Activated gamma-delta T cell (primary cell): Measurements from ENCODE around the gene PARVG.

Experiments
- DNase-seq: peaks from one replicate; lab custom pipeline; 2025; lab: John Stamatoyannopoulos, UW

The PARVG gene

GRCh38 chr22:44155115-44155514, 25.6 kb upstream of the PARVG start:
- DNase-seq, result no peak

- no peak for DNase-seq
Measured at GRCh38 chr22:44157916-44158618, 22.7 kb upstream of the PARVG start.

- DNase-seq, result no peak
Measured at GRCh38 chr22:44158816-44159215, 21.9 kb upstream of the PARVG start.

- DNase-seq, result no peak
Measured at GRCh38 chr22:44159221-44159620, 21.5 kb upstream of the PARVG start.

- no peak for DNase-seq
Measured at GRCh38 chr22:44159811-44160210, 20.9 kb upstream of the PARVG start.

GRCh38 chr22:44160421-44160820, 20.3 kb upstream of the PARVG start:
- no peak for DNase-seq

GRCh38 chr22:44161673-44162072, 19.1 kb upstream of the PARVG start:
- no peak for DNase-seq

- no peak for DNase-seq
Measured at GRCh38 chr22:44162960-44163359, 17.8 kb upstream of the PARVG start.

- no peak for DNase-seq
Measured at GRCh38 chr22:44163536-44163935, 17.2 kb upstream of the PARVG start.

GRCh38 chr22:44164031-44164430, 16.7 kb upstream of the PARVG start:
- DNase-seq, result no peak

- no peak for DNase-seq
Measured at GRCh38 chr22:44165286-44165874, 15.3 kb upstream of the PARVG start.

- no peak for DNase-seq
Measured at GRCh38 chr22:44166498-44167276, 14.0 kb upstream of the PARVG start.

GRCh38 chr22:44167501-44167900, 13.2 kb upstream of the PARVG start:
- no peak for DNase-seq

GRCh38 chr22:44168206-44168605, 12.5 kb upstream of the PARVG start:
- no peak for DNase-seq

- no peak for DNase-seq
Measured at GRCh38 chr22:44170470-44170869, 10.3 kb upstream of the PARVG start.

GRCh38 chr22:44171561-44171960, 9.2 kb upstream of the PARVG start:
- no peak for DNase-seq

GRCh38 chr22:44172370-44173108, 8.2 kb upstream of the PARVG start:
- no peak for DNase-seq

GRCh38 chr22:44173154-44173553, 7.6 kb upstream of the PARVG start:
- no peak for DNase-seq

- no peak for DNase-seq
Measured at GRCh38 chr22:44175676-44176075, 5.0 kb upstream of the PARVG start.

GRCh38 chr22:44179196-44179988, 1.3 kb upstream of the PARVG start:
- no peak for DNase-seq

GRCh38 chr22:44179989-44180705, 578 bp upstream of the PARVG start:
- no peak for DNase-seq
